HepG2 (cell line): ENCODE results near the gene TAF1D.

Experiments used
- EP300 ChIP-seq, 3 experiments: sonication (generic) in 1 of 3; formaldehyde crosslinking in 1 of 3; IDR thresholded peaks; 2 replicates each; pipeline versions ENCODE4 v1.5.1 to v1.6.1; 2011 to 2020; ENCODE audit warnings: low read depth in 2 of 3, low read length in 2 of 3, borderline replicate concordance in 1 of 3, improper control_type of control experiment in 1 of 3, mild to moderate bottlenecking in 1 of 3, missing genetic modification reagents in 1 of 3, moderate library complexity in 1 of 3
- TOE1 ChIP-seq: sonication (generic); formaldehyde crosslinking; IDR thresholded peaks from 2 replicates; pipeline ENCODE4 v1.4.0; 2020; ENCODE audit warnings: mild to moderate bottlenecking, missing genetic modification reagents

DNA sequence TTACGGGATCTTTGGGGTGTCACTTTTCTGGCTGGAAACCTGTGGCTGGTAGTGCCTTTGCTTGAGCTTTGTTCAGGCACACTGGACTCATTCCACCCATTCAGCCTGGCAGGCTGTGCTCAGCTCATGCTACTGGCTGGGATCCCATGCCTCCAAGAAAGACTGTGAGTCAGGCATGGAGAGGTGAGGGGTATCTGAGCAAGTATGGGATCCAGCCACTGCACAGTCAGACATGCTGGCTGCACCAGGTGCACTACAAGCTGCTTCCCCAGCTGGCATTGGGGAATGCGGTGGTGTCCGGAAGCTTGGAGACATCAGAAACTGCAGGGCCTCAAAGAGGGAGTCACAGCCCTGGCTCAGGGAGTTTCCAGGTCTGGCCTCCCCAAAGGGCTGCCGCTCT, 30.8 kb upstream of the TAF1D start:
- no peak for TF ChIP-seq TOE1
- TF ChIP-seq EP300 (IDR thresholded peaks at IDR 0.05; ENCODE audit: low read depth in 2 of 2, low read length in 2 of 2), result no peak
- no peak for TF ChIP-seq EP300 (CRISPR knock-in tag; IDR thresholded peaks at IDR 0.05; ENCODE audit: borderline replicate concordance)
